Left lung (tissue), 10 donors: ENCODE results near the gene CHST10. TPM values are rescaled to one million over a fixed set of nuclear protein-coding genes. Genes with fewer than 3 reads are reported as not detected.
"Not testable (repeated sequence)": the region's sequence is repeated elsewhere in the genome, so short reads cannot be mapped to it uniquely, and the experiment has no call there.

Experiments
- ATAC-seq: fragments of 200-7000 bp; cut with Tn5 transposase; one replicate; pipeline ENCODE4 v1.9.1; 2020; ENCODE audit warnings: moderate library complexity
- DNase-seq, 4 donors: peaks; one replicate each; pipeline ENCODE4 v3.0.0-alpha.2; 2013 to 2020
- H3K27ac ChIP-seq, 2 donors: fragments of 200-600 bp; sonication (generic) in 1 of 2; one replicate each; pipeline versions ENCODE4 v1.5.0 to v1.8.0; 2020 to 2021
- H3K27me3 ChIP-seq, 2 donors: fragments of 200-600 bp; sonication (generic) in 1 of 2; one replicate each; pipeline versions ENCODE4 v1.5.0 to v1.8.0; 2020 to 2021
- H3K36me3 ChIP-seq, 2 donors: fragments of 200-600 bp; sonication (generic) in 1 of 2; one replicate each; pipeline versions ENCODE4 v1.5.0 to v1.8.0; 2020 to 2021
- H3K4me1 ChIP-seq, 2 donors: fragments of 200-600 bp; one replicate each; pipeline ENCODE4 v1.8.0; 2021
- H3K4me3 ChIP-seq, 2 donors: fragments of 200-600 bp; sonication (generic) in 1 of 2; one replicate each; pipeline versions ENCODE4 v1.5.0 to v1.8.0; 2020 to 2021; ENCODE audit warnings: mild to moderate bottlenecking in 1 of 2
- H3K9me3 ChIP-seq, 2 donors: fragments of 200-600 bp; sonication (generic) in 1 of 2; one replicate each; pipeline versions ENCODE4 v1.5.0 to v1.8.0; 2020 to 2021
- CTCF ChIP-seq, 2 donors: fragments of 200-600 bp; sonication (generic) in 1 of 2; IDR thresholded peaks; one replicate each; pipeline versions ENCODE4 v1.5.0 to v1.8.0; 2021; ENCODE audit warnings: antibody characterized with exemption in 2 of 2
- intact Hi-C, 2 donors: fragments of 100-400 bp; cut with DNase I; formaldehyde crosslinking; loops; one replicate each; pipeline versions ENCODE4 v1.11.2 to v1.14.2; 2022
- polyA plus RNA-seq, 6 donors: library from polyadenylated mRNA; unstranded; fragments of 120-200 nt; gene quantifications; one replicate each; pipeline ENCODE4 v1.2.1, GENCODE V29; 2013; ENCODE audit not compliant: insufficient read length in 6 of 6
- total RNA-seq, 2 donors: library from RNA; stranded (reverse); fragmentation: NEBNext Ultra II Directional; extraction: Animal tissue kit (Norgen Biotek cat#: 25700); gene quantifications; one replicate each; pipeline ENCODE4 v1.2.1, GENCODE V29; 2021
- donor health status: DM: no; HTN: yes; CAD: no.
- donor health status: DM: no; HTN: no; CAD: no.

CHST10 gene
- total and polyA plus RNA-seq, 8 donors, result 7.3 to 32.1 (median 28.7) TPM

GRCh38 chr2:100365434-100365833 lies 52.0 kb downstream of the CHST10 start:
- TF ChIP-seq CTCF (IDR thresholded peaks at IDR 0.05), result no peak
- no peak for ATAC-seq
- DNase-seq, result peak in 1 of 4 donors; percentile 37

GRCh38 chr2:100362269-100362668 lies 55.2 kb downstream of the CHST10 start:
- ATAC-seq, H3K4me3 ChIP-seq, H3K27ac ChIP-seq, DNase-seq, H3K4me1 ChIP-seq, H3K36me3 ChIP-seq, H3K27me3 ChIP-seq, intact Hi-C loops: not testable (repeated sequence)
- H3K9me3 ChIP-seq, result peaks cover 0 to 29% of the 10 kb centered on the region in 2 donors

More at GRCh38 chr2:100365434-100365833, 52.0 kb downstream of the CHST10 start:
- no peaks in the 10 kb centered on the region for H3K27me3 ChIP-seq
- no peak overlapping the region for H3K4me3 ChIP-seq
- no peaks in the 10 kb centered on the region for H3K4me1 ChIP-seq
- no peak overlapping the region for H3K27ac ChIP-seq
- H3K9me3 ChIP-seq, result peaks cover 0 to 39% of the 10 kb centered on the region in 2 donors
- no peaks in the 10 kb centered on the region for H3K36me3 ChIP-seq
- intact Hi-C loops, result no loop called here

GRCh38 chr2:100359576-100359975 lies 57.9 kb downstream of the CHST10 start:
- no peak for DNase-seq
- Histone ChIP-seq H3K27ac (no peak overlapping the region), H3K4me1 (no peaks in the 10 kb centered on the region), H3K4me3 (no peak overlapping the region), H3K27me3 (no peaks in the 10 kb centered on the region), H3K9me3 (peaks cover 0 to 29% of the 10 kb centered on the region in 2 donors), H3K36me3 (no peaks in the 10 kb centered on the region)
- intact Hi-C loops, result no loop called here
- TF ChIP-seq CTCF (IDR thresholded peaks at IDR 0.05), result no peak
- no peak for ATAC-seq

- peaks cover 0 to 29% of the 10 kb centered on the region in 2 donors for H3K9me3 ChIP-seq
- no peaks in the 10 kb centered on the region for H3K4me1 ChIP-seq
- no peak overlapping the region for H3K27ac ChIP-seq
- no peak overlapping the region for H3K4me3 ChIP-seq
- DNase-seq (no peak), ATAC-seq (no peak)
- intact Hi-C loops, result no loop called here
- H3K36me3 ChIP-seq, result no peaks in the 10 kb centered on the region
- TF ChIP-seq CTCF (IDR thresholded peaks at IDR 0.05), result no peak
- H3K27me3 ChIP-seq, result no peaks in the 10 kb centered on the region
Observed at GRCh38 chr2:100358554-100358953, 58.9 kb downstream of the CHST10 start.

GRCh38 chr2:100352521-100352920 lies 64.9 kb downstream of the CHST10 start:
- Histone ChIP-seq H3K9me3 (no peaks in the 10 kb centered on the region), H3K4me3 (no peak overlapping the region), H3K4me1 (no peaks in the 10 kb centered on the region), H3K27ac (no peak overlapping the region), H3K36me3 (no peaks in the 10 kb centered on the region), H3K27me3 (no peaks in the 10 kb centered on the region)
- ATAC-seq (no peak), DNase-seq (peak in 1 of 4 donors; percentile 15)
- intact Hi-C loops, result no loop called here
- no peak for TF ChIP-seq CTCF (IDR thresholded peaks at IDR 0.05)

GRCh38 chr2:100350661-100351185 lies 66.7 kb downstream of the CHST10 start:
- DNase-seq (no peak), ATAC-seq (no peak)
- no peak for TF ChIP-seq CTCF (IDR thresholded peaks at IDR 0.05)
- Histone ChIP-seq H3K27ac (no peak overlapping the region), H3K36me3 (no peaks in the 10 kb centered on the region), H3K9me3 (no peaks in the 10 kb centered on the region), H3K4me1 (no peaks in the 10 kb centered on the region), H3K4me3 (no peak overlapping the region), H3K27me3 (no peaks in the 10 kb centered on the region)
- intact Hi-C loops, result no loop called here

GRCh38 chr2:100345144-100345543 lies 72.3 kb downstream of the CHST10 start:
- H3K36me3 ChIP-seq, H3K4me3 ChIP-seq, ATAC-seq, intact Hi-C loops, H3K9me3 ChIP-seq, DNase-seq, H3K27ac ChIP-seq, H3K27me3 ChIP-seq, H3K4me1 ChIP-seq: not testable (repeated sequence)
